Fibroblast of peridontal ligament (primary cell): ENCODE results near the gene MYL9.
"Not testable (repeated sequence)": the region's sequence is repeated elsewhere in the genome, so short reads cannot be mapped to it uniquely, and the experiment has no call there.

Experiments used
- DNase-seq: peaks from one replicate; pipeline ENCODE4 v3.0.0-alpha.2; 2010; ENCODE audit errors: extremely low read depth

The MYL9 gene

DNA sequence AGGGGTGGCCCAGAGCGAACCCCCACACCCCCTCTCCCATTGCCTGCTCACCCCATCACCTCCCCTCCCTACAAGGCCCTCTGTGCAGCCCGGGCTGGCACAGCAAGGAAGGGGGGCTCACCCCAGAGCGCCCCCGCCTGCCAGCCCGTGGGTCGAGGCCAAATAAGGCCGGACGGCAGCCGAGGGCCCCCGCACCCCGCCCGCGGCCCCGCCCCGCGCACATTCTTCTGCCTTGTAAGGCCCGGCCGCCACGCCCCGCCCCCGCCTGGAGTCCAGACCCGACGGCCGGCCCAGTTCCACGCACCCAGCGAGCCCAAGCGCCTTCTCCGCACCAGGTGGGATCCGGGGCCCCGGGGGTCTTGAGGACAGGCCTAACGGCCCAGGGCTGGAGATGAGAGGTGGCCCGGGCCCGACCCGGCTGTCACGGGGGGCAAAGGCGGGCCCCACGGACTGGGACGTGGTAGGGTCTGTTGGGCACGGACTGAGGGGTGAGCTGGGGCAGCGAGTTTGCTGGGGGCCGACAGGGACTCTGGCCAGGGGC lies at the start of gene MYL9:
Gene MYL9 (plus strand): TSS at position 293 of the 541 bp plus-strand sequence. CDS start 3,366 bp downstream, outside the sequence.
- DNase-seq: peak; percentile 66

DNA sequence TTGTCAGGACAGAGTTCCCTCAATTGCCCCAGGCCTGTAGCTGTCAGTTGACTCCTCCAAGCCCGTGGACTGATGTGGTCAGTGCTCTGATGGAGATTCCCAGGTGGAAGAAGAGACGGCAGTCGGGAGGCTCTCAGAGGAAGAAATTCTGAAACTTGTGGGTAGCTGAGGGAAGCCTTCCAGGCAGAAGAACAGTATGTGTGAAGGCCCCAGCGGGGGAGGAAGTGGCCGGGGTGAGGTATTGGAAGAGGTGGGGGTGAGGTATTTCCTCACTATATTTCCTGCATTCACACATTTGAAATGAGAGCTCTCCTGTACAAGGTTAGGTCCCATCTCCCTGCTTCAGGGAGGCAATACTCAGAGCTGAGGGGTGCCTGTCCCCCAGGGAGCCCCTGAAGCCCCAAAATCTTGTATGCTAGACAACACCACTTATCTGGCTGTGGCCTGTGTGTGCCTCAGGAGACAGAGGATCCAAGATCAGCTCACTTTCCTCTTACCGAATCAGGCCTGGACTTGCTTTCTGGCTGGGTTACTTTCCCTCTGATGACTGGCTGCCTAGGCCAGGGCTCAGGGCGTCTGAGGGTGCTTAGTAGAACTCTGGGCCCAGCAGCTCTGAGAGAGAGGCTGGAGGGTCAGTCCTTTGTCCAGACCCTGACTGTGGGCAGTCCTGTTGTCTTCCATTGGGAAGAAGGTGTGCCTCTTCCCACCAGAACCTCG lies 49.3 kb upstream of the MYL9 start:
- no peak for DNase-seq

GRCh38 chr20:36493051-36493800 lies 48.1 kb upstream of the MYL9 start:
- DNase-seq: no peak

GRCh38 chr20:36493801-36494114 lies 47.6 kb upstream of the MYL9 start:
- DNase-seq: peak; percentile 87

- no peak for DNase-seq
Measured at GRCh38 chr20:36496707-36497669, 44.3 kb upstream of the MYL9 start.

DNA sequence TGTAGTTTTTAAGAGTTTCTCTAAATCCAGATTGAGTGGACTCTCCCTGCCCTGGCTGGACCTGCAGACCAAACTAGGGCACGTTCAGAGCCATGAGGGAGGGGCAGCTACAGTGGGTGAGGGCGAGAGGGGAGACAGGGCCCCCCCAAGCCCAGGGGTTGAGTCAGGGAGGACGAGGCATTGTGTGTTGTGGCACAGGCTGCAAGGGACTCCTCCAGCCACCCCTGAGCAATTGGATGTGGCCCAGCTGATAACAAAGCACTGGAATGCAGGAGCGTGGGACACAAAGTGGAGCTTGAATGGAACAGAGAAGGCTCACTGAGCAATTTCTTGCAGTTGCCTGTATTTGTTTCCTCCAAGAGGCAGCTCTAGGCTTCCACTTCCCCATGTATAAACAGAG lies 43.5 kb upstream of the MYL9 start:
- DNase-seq: no peak

DNA sequence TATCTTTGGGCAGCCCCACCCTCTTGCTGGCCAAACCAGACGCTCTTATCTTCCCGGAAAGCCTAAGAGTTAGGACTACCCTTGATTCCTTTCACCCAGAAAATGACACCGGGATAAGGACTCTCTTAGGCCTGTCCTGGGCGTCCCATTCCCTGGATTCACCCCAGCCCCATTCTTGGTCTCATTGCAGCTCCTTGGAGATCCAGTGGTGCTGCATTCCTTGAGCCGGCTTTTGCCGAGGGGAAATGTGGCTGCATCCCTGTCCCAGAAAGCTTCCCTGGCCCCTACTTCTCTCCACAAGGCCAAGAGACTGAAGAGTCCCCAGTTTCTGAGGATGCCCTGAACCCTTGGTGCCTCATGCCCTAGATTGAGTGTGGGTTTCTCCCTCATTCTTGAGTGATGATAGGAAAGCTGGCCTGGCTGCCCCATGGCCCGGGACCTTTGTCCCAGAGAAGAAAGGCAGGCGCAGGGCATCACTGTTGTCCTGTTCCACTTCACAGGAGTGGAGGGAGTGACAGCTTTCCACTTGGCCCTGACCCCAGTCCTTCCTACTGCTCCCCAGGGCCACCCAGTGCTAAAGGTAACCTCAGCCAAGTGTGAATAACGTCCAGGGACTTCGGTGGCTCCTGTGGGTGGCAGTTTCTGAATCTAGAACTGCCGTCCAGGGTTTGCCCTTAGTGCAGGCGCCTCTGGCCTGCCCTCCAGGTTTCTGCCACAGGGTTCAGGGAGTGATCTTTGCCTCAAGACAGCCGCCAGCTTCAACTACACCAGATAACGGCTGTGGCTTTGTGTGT lies 42.7 kb upstream of the MYL9 start:
- DNase-seq: no peak

DNA sequence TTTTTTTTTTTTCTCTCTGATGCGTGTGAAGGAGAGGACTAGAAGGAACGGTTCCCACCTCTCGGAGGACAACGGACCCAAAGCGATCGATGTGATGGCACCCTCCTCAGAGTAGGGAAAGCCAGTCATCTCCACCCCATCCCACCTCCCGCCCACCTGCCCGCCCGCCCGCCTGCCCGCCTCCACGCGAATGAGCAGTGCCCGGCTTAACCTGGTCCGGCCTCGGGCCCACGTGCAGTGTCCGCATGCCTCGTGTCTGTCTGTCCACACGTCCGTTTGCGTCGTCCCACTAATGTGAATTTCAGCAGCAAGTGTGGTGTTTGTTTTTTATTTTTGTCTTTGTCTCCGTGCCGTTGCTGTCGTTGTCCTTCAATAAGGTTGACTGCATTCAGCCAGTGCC lies 42.1 kb upstream of the MYL9 start:
- DNase-seq: no peak

GRCh38 chr20:36499723-36500501 lies 41.4 kb upstream of the MYL9 start:
- no peak for DNase-seq

GRCh38 chr20:36501367-36502006 lies 39.8 kb upstream of the MYL9 start:
- no peak for DNase-seq

DNA sequence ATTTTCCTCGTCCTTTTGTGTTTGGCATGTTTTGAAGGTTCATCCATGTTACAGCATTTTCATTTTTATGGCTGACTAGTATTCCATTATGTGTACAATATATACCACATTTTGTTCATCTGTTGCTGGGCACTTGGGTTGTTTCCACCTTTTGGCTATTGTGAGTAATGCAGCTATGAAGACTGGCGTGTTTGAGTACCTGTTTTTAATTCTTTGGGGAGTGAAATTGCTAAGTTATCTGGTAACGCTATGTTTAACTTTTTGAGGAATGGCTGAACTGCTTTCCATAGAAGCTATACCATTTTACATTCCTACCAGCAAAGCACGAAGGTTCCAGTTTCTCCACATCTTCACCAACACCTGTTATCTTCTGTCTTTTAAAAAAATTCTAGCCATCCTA lies 37.0 kb upstream of the MYL9 start:
- no peak for DNase-seq

DNA sequence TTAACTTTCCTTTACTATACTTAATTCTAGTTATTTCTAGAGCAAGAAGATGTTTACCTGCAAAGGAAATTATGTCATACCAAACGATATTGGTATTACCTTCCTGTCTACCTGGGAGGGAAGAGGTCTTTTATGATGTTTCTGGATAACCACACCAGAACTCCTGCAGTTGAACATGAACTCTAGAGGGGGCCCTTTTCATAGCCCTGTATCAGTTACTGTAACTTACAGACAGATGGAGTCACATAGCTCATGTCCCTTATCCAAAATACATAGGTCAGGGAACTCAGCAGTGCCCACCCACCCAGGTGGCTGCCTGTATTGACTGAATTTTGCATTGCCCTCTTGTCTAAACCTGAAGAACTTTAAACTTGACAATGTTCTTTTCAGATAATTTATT lies 35.1 kb upstream of the MYL9 start:
- DNase-seq: no peak

DNA sequence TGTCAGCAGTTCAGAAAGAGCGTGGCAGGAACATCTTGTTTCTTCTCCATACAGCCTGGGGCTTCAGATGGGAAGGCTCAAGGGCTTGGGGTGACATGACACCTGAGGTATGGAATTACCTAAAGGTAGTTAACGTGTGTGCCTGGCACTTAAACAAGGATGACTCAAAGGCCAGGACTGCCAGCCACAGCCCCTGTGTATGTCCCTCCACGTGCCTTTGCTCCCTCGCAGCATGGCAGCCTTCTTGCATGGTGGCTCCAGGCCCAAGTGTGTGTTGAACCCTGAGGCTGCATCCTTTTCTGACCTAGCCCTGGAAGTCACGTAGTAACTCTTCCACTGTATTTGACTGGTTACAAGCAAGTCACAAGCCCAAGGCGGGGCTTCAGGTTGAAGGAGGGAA lies 33.6 kb upstream of the MYL9 start:
- no peak for DNase-seq

- no peak for DNase-seq
Measured at GRCh38 chr20:36519012-36519719, 22.2 kb upstream of the MYL9 start.

DNA sequence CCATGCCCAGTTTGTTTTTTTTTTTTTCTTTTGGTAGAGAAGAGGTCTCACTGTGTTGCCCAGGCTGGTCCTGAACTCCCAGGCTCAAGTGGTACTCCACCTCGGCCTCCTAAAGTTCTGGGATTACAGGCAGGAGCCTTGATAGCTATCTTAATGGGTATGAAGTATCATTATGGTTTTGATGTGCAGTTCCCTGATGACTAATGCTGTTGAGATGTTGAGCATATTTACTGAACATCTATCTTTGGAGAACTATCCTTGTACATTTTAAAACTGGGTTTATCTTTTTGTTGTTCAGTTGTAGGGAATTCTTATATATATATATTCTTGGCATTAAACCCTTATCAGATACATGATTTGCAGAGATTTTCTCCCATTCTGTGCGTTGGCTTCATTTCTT lies 21.4 kb upstream of the MYL9 start:
- no peak for DNase-seq

- DNase-seq: no peak
Measured at GRCh38 chr20:36521526-36521925, 19.8 kb upstream of the MYL9 start.

- DNase-seq: not testable (repeated sequence)
Measured at GRCh38 chr20:36522412-36522811, 18.9 kb upstream of the MYL9 start.

DNA sequence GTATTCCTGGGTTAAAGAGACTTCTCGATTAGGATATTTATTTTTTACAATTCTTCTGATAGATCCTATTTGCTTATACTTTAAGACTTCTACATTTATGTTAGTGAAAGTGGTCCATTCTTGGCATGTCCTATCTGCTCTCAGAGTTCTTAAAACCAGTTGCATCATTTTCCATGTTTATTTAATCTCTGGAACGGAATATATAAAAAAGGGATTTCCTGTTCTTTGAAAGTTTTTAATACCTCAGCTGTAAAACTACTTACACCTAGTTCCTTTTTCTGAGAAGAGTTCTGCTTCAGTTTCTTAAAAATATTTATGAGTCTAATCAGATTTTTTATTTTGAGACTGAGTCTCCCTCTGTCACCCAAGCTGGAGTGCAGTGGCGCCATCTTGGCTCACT lies 18.0 kb upstream of the MYL9 start:
- no peak for DNase-seq

DNA sequence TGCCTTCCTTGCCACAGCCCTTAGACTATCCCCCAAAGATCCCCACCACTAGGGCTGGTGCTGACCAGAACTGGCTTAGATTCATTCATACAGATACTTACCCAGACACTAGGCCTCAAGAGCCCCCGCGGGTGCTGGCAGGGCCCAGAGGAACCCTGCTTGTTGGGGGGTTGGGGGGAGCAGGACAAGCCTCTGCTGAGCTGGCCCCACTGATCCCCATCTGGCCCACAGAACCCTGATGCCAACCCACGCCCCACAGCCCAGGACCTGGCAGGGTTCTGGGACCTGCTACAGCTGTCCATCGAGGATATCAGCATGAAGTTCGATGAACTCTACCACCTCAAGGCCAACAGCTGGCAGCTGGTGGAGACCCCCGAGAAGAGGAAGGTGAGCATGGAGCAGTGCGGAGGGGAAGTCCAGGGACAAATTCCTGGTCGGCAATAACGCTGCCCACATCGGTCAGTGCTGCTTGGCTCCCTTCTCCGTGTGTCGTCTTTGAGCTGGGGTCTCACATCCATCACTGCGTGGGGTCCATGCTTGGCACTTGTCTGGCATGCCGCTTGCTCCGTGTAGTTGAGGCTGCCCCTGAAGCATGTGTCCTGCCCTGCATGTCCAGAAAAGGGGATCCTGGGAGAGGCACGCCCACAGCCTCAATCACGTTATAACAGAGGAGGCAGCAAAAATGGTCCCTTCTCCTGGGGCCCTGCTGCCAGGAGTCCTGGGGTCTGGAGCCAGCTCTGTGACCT lies 15.5 kb upstream of the MYL9 start:
- DNase-seq: no peak
